ENCODE data around the gene CDH20. TPM values are rescaled to one million over a fixed set of nuclear protein-coding genes. Genes with fewer than 3 reads are reported as not detected.
A peak's percentile ranks its signal among the peaks of the same experiment; 100 is the strongest.

CDH20 gene
- polyA plus RNA-seq, 1 experiment: not detected

GRCh38 chr18:61398961-61399705 is 65.9 kb downstream of the CDH20 start:
- Histone ChIP-seq H3K9me3 (ENCODE audit: control insufficient read depth, insufficient read depth, low read length) (no peaks in the 10 kb centered on the region), H3K27ac (ENCODE audit: low read depth, low read length) (no peak overlapping the region), H3K4me3 (ENCODE audit: low read depth, low read length) (no peak overlapping the region), H3K27me3 (ENCODE audit: control insufficient read depth, insufficient read depth, low read length) (no peaks in the 10 kb centered on the region)
- POLR2A ChIA-PET: no interaction called here
- TF ChIP-seq CTCF (IDR thresholded peaks at IDR 0.05; ENCODE audit: low read depth, low read length): no peak
- peak; percentile 16 for DNase-seq (ENCODE audit: low read depth, low spot score)
- CTCF ChIA-PET: no interaction called here

- ChIA-PET POLR2A (no interaction called here), CTCF (interaction anchor here (0.8 kb wide), 1 partner anchor 101 kb away, joined by 3 read pairs; no protein-coding TSS in a partner anchor)
- no peak overlapping the region for H3K27ac ChIP-seq (ENCODE audit: low read depth, low read length)
- no peak for DNase-seq (ENCODE audit: low read depth, low spot score)
- H3K27me3 ChIP-seq (ENCODE audit: control insufficient read depth, insufficient read depth, low read length): no peaks in the 10 kb centered on the region
- H3K9me3 ChIP-seq (ENCODE audit: control insufficient read depth, insufficient read depth, low read length): no peaks in the 10 kb centered on the region
- no peak overlapping the region for H3K4me3 ChIP-seq (ENCODE audit: low read depth, low read length)
- no peak for TF ChIP-seq CTCF (IDR thresholded peaks at IDR 0.05; ENCODE audit: low read depth, low read length)
Measured at GRCh38 chr18:61400016-61400635, 66.9 kb downstream of the CDH20 start.

GRCh38 chr18:61400716-61401115 is 67.5 kb downstream of the CDH20 start:
- peak; percentile 7 for DNase-seq (ENCODE audit: low read depth, low spot score)
- ChIA-PET POLR2A (no interaction called here), CTCF (interaction anchor here (0.8 kb wide), 1 partner anchor 101 kb away, joined by 3 read pairs; no protein-coding TSS in a partner anchor)
- Histone ChIP-seq H3K9me3 (ENCODE audit: control insufficient read depth, insufficient read depth, low read length) (no peaks in the 10 kb centered on the region), H3K4me3 (ENCODE audit: low read depth, low read length) (no peak overlapping the region), H3K27me3 (ENCODE audit: control insufficient read depth, insufficient read depth, low read length) (no peaks in the 10 kb centered on the region), H3K27ac (ENCODE audit: low read depth, low read length) (no peak overlapping the region)
- no peak for TF ChIP-seq CTCF (IDR thresholded peaks at IDR 0.05; ENCODE audit: low read depth, low read length)

GRCh38 chr18:61402726-61403125 is 69.5 kb downstream of the CDH20 start:
- no peak for DNase-seq (ENCODE audit: low read depth, low spot score)
- Histone ChIP-seq H3K9me3 (ENCODE audit: control insufficient read depth, insufficient read depth, low read length) (no peaks in the 10 kb centered on the region), H3K27me3 (ENCODE audit: control insufficient read depth, insufficient read depth, low read length) (no peaks in the 10 kb centered on the region), H3K4me3 (ENCODE audit: low read depth, low read length) (no peak overlapping the region), H3K27ac (ENCODE audit: low read depth, low read length) (no peak overlapping the region)
- ChIA-PET CTCF (no interaction called here), POLR2A (no interaction called here)
- TF ChIP-seq CTCF (IDR thresholded peaks at IDR 0.05; ENCODE audit: low read depth, low read length): no peak

GRCh38 chr18:61413396-61413795 is 80.2 kb downstream of the CDH20 start:
- no peaks in the 10 kb centered on the region for H3K9me3 ChIP-seq (ENCODE audit: control insufficient read depth, insufficient read depth, low read length)
- no peak for TF ChIP-seq CTCF (IDR thresholded peaks at IDR 0.05; ENCODE audit: low read depth, low read length)
- ChIA-PET POLR2A (no interaction called here), CTCF (no interaction called here)
- H3K4me3 ChIP-seq (ENCODE audit: low read depth, low read length): no peak overlapping the region
- no peak overlapping the region for H3K27ac ChIP-seq (ENCODE audit: low read depth, low read length)
- H3K27me3 ChIP-seq (ENCODE audit: control insufficient read depth, insufficient read depth, low read length): no peaks in the 10 kb centered on the region
- DNase-seq (ENCODE audit: low read depth, low spot score): no peak
